Activated CD4-positive, alpha-beta memory T cell treated with anti-CD3 and anti-CD28 coated beads for 36 hours (primary cell): ENCODE measurements around the gene OR6C75. TPM values are rescaled to one million over a fixed set of nuclear protein-coding genes. Genes with fewer than 3 reads are reported as not detected.
"Not testable (repeated sequence)": the region's sequence is repeated elsewhere in the genome, so short reads cannot be mapped to it uniquely, and the experiment has no call there.

Experiments
- CTCF ChIA-PET: fragments of 350-600 bp; sonication (Branson Sonifier 250); formaldehyde crosslinking; loops from one replicate; lab custom pipeline; 2021; ENCODE audit warnings: antibody characterized with exemption, inconsistent platforms; lab: Charles Lee
- POLR2A ChIA-PET: fragments of 350-600 bp; sonication (Branson Sonifier 250); formaldehyde crosslinking; loops from one replicate; lab custom pipeline; 2021; ENCODE audit warnings: antibody characterized with exemption; lab: Charles Lee
- DNase-seq: peaks from one replicate; pipeline ENCODE4 v3.0.0-alpha.2; 2020
- H3K27ac Mint-ChIP-seq: one replicate; pipeline ENCODE4 v1.8.0; 2021; ENCODE audit warnings: mixed read lengths
- H3K27me3 Mint-ChIP-seq: one replicate; pipeline ENCODE4 v1.8.0; 2021; ENCODE audit warnings: mixed read lengths
- H3K36me3 Mint-ChIP-seq: one replicate; pipeline ENCODE4 v1.8.0; 2021; ENCODE audit warnings: mixed read lengths
- H3K4me1 Mint-ChIP-seq: one replicate; pipeline ENCODE4 v1.8.0; 2021; ENCODE audit warnings: low read depth, mixed read lengths
- H3K4me3 Mint-ChIP-seq: one replicate; pipeline ENCODE4 v1.8.0; 2021; ENCODE audit warnings: mild to moderate bottlenecking, mixed read lengths
- H3K9me3 Mint-ChIP-seq: one replicate; pipeline ENCODE4 v1.8.0; 2021; ENCODE audit warnings: mixed read lengths
- intact Hi-C: fragments of 100-400 bp; cut with micrococcal nuclease; formaldehyde crosslinking; loops from one replicate; pipeline ENCODE4 v1.15.1; 2023
- total RNA-seq, 2 experiments: library from RNA; stranded (reverse); gene quantifications; one replicate each; pipeline ENCODE4 v1.2.3, GENCODE V29; 2021

OR6C75 gene
- total RNA-seq, 2 experiments from 2014 or later = not detected

GRCh38 chr12:55407866-55408265 is 45.1 kb downstream of the OR6C75 start:
- Mint-ChIP-seq H3K27ac (no peak overlapping the region), H3K36me3 (no peaks in the 10 kb centered on the region), H3K9me3 (peaks cover 5% of the 10 kb centered on the region), H3K4me3 (no peak overlapping the region), H3K27me3 (peaks cover 7% of the 10 kb centered on the region), H3K4me1 (no peaks in the 10 kb centered on the region)
- ChIA-PET POLR2A (no interaction called here), CTCF (interaction anchor here (0.7 kb wide), 1 partner anchor 351 kb away, joined by 3 read pairs; no protein-coding TSS in a partner anchor)
- intact Hi-C loops = no loop called here
- no peak for DNase-seq

- POLR2A ChIA-PET, H3K4me1 Mint-ChIP-seq, DNase-seq, H3K27ac Mint-ChIP-seq, H3K9me3 Mint-ChIP-seq, CTCF ChIA-PET, H3K4me3 Mint-ChIP-seq, intact Hi-C loops, H3K27me3 Mint-ChIP-seq, H3K36me3 Mint-ChIP-seq: not testable (repeated sequence)
Observed at GRCh38 chr12:55409133-55409532, 46.4 kb downstream of the OR6C75 start.

- peaks cover 24% of the 10 kb centered on the region for H3K27me3 Mint-ChIP-seq
- CTCF ChIA-PET, H3K4me1 Mint-ChIP-seq, H3K9me3 Mint-ChIP-seq, H3K27ac Mint-ChIP-seq, H3K4me3 Mint-ChIP-seq, DNase-seq, H3K36me3 Mint-ChIP-seq, POLR2A ChIA-PET, intact Hi-C loops: not testable (repeated sequence)
Observed at GRCh38 chr12:55412138-55412537, 49.4 kb downstream of the OR6C75 start.

GRCh38 chr12:55413498-55414388 is 51.0 kb downstream of the OR6C75 start:
- DNase-seq, CTCF ChIA-PET: not testable (repeated sequence)

GRCh38 chr12:55414396-55414823 is 51.6 kb downstream of the OR6C75 start:
- CTCF ChIA-PET, intact Hi-C loops, DNase-seq, H3K36me3 Mint-ChIP-seq, POLR2A ChIA-PET, H3K4me3 Mint-ChIP-seq, H3K27ac Mint-ChIP-seq, H3K4me1 Mint-ChIP-seq, H3K9me3 Mint-ChIP-seq: not testable (repeated sequence)
- H3K27me3 Mint-ChIP-seq = peaks cover 37% of the 10 kb centered on the region

More at GRCh38 chr12:55413498-55414388, 51.0 kb downstream of the OR6C75 start:
- H3K9me3 Mint-ChIP-seq, H3K36me3 Mint-ChIP-seq, POLR2A ChIA-PET, H3K27ac Mint-ChIP-seq, H3K4me3 Mint-ChIP-seq, H3K4me1 Mint-ChIP-seq, intact Hi-C loops: not testable (repeated sequence)
- H3K27me3 Mint-ChIP-seq = peaks cover 34% of the 10 kb centered on the region

GRCh38 chr12:55414889-55415288 is 52.1 kb downstream of the OR6C75 start:
- intact Hi-C loops, H3K36me3 Mint-ChIP-seq, DNase-seq, H3K27ac Mint-ChIP-seq, H3K4me1 Mint-ChIP-seq, CTCF ChIA-PET, POLR2A ChIA-PET, H3K4me3 Mint-ChIP-seq, H3K9me3 Mint-ChIP-seq: not testable (repeated sequence)
- peaks cover 38% of the 10 kb centered on the region for H3K27me3 Mint-ChIP-seq

- ChIA-PET POLR2A (no interaction called here), CTCF (no interaction called here)
- H3K9me3 Mint-ChIP-seq = no peaks in the 10 kb centered on the region
- H3K27me3 Mint-ChIP-seq = peaks cover 41% of the 10 kb centered on the region
- no peak overlapping the region for H3K4me3 Mint-ChIP-seq
- no peaks in the 10 kb centered on the region for H3K36me3 Mint-ChIP-seq
- DNase-seq = no peak
- intact Hi-C loops = no loop called here
- peaks cover 7% of the 10 kb centered on the region for H3K4me1 Mint-ChIP-seq
- H3K27ac Mint-ChIP-seq = no peak overlapping the region
Observed at GRCh38 chr12:55416961-55417360, 54.2 kb downstream of the OR6C75 start.

Other genes with a start within 250 kb of the OR6C75 start
- not detected for gene OR9K2, start 236.6 kb upstream of the OR6C75 start, total RNA-seq
- not detected for gene OR10A7, start 141.9 kb upstream of the OR6C75 start, total RNA-seq
- gene OR6C74, start 118.4 kb upstream of the OR6C75 start, total RNA-seq = not detected
- not detected for gene OR6C6, start 66.4 kb upstream of the OR6C75 start, total RNA-seq
- not detected for gene OR6C1, start 48.6 kb upstream of the OR6C75 start, total RNA-seq
- not detected for gene OR6C3, start 32.2 kb upstream of the OR6C75 start, total RNA-seq
- not detected for gene OR6C65, start 37.6 kb downstream of the OR6C75 start, total RNA-seq
- not detected for gene OR6C76, start 63.3 kb downstream of the OR6C75 start, total RNA-seq
- gene OR6C2, start 81.1 kb downstream of the OR6C75 start, total RNA-seq = not detected
- gene OR6C70, start 107.2 kb downstream of the OR6C75 start, total RNA-seq = not detected
- not detected for gene OR6C68, start 129.4 kb downstream of the OR6C75 start, total RNA-seq
- not detected for gene OR6C4, start 186.6 kb downstream of the OR6C75 start, total RNA-seq
- gene OR2AP1, start 209.5 kb downstream of the OR6C75 start, total RNA-seq = not detected